Cardiac fibroblast (primary cell): ENCODE results near the gene PAK4.
"Not testable (repeated sequence)": the region's sequence is repeated elsewhere in the genome, so short reads cannot be mapped to it uniquely, and the experiment has no call there.

Source experiments
- DNase-seq, 2 donors: peaks; one replicate each; pipeline versions ENCODE4 v3.0.0 to v3.0.0-alpha.2; 2010; ENCODE audit warnings: low read depth in 2 of 2
- H3K4me3 ChIP-seq, 2 donors: replicated peaks in 1 of 2; 1 replicate in 1 of 2; 2 replicates in 1 of 2; pipeline ENCODE4 v1.5.1; 2011; ENCODE audit warnings: low read depth in 2 of 2, low read length in 2 of 2, mild to moderate bottlenecking in 2 of 2, moderate library complexity in 1 of 2
- TF ChIP-seq, protein P1 (sequence below): IDR thresholded peaks from one replicate; pipeline ENCODE4 v1.5.1; 2011; ENCODE audit warnings: low read depth, mild to moderate bottlenecking, low read length, inconsistent platforms

PAK4 gene

DNA sequence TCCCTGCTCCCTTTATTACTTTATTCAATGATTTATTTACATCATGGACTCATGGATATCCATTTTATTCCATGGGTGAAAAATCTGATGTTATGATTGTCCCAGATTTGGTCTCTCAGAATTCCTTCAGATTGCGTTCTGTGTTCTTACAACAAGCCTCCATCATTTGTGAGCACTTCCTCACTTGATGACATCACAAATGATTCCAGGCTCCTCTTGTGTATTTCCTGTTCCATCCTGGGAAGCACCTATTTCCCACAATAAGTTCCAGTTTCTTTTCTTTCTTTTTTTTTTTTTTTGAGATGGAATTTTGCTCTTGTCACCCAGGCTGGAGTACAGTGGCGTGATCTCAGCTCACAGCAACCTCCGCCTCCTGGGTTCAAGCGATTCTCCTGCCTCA lies 34.7 kb upstream of the PAK4 start:
- no peak overlapping the region for H3K4me3 ChIP-seq
- no peak for DNase-seq
- TF ChIP-seq, protein P1, sequence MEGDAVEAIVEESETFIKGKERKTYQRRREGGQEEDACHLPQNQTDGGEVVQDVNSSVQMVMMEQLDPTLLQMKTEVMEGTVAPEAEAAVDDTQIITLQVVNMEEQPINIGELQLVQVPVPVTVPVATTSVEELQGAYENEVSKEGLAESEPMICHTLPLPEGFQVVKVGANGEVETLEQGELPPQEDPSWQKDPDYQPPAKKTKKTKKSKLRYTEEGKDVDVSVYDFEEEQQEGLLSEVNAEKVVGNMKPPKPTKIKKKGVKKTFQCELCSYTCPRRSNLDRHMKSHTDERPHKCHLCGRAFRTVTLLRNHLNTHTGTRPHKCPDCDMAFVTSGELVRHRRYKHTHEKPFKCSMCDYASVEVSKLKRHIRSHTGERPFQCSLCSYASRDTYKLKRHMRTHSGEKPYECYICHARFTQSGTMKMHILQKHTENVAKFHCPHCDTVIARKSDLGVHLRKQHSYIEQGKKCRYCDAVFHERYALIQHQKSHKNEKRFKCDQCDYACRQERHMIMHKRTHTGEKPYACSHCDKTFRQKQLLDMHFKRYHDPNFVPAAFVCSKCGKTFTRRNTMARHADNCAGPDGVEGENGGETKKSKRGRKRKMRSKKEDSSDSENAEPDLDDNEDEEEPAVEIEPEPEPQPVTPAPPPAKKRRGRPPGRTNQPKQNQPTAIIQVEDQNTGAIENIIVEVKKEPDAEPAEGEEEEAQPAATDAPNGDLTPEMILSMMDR = no peak

DNA sequence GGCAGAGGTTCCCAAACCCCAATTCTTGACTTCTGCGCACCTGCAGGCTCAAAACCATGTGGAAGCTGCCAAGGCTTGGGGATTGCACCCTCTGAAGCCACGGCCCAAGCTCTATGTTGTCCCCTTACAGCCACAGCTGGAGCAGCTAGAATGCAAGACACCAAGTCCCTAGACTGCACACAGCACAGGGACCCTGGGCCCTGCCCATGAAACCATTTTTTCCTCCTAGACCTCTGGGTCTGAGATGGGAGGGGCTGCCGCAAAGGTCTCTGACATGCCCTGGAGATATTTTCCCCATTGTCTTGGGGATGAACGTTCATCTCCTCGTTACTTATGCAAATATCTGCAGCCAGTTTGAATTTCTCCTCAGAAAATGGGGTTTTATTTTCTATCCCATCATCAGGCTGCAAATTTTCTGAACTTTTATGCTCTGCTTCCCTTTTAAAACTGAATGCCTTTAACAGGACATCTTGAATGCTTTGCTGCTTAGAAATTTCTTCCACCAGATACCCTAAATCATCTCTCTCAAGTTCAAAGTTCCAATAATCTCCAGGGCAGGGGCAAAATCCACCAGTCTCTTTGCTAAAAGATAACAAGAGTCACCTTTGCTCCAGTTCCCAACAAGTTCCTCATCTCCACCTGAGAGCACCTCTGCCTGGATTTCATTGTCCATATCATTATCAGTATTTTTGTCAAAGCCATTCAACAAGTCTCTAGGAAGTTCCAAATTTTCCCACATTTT lies 29.6 kb upstream of the PAK4 start:
- DNase-seq, H3K4me3 ChIP-seq: not testable (repeated sequence)

DNA sequence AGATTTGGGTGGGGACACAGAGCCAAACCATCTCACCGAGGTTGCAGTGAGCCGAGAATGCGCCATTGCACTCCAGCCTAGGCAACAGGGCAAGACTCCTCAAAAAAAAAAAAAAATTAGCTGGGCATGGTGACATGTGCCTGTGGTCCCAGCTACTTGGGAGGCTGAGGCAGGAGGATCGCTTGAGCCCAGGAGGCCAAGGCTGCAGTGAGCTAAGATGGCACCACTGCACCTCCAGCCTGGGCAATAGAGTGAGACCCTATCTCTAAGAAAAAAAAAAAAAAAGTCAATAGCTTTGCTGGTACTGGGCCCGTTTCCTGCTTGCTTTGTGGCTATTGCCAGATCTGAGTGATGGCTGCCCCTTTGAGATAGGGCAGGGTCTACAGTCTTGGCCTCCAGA lies 28.3 kb upstream of the PAK4 start:
- TF ChIP-seq, protein P1 = no peak
- no peak for DNase-seq
- no peak overlapping the region for H3K4me3 ChIP-seq

DNA sequence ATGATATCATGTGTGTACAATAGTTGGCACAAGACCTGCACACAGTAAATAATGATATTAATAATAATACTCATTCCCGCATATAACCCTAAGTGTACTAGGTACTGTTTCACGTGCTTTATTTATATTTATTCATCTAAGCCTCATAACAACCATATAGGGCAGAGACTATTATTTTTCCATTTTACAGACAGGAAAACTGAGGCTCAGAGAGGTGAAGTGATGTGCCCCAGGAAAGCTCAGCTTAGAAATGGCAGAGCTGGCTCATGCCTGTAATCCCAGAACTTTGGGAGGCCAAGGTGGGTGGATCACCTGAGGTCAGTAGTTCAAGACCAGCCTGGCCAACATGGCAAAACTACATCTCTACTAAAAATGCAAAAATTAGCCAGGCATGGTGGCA lies 27.9 kb upstream of the PAK4 start:
- no peak overlapping the region for H3K4me3 ChIP-seq
- DNase-seq = no peak
- TF ChIP-seq, protein P1 = no peak

DNA sequence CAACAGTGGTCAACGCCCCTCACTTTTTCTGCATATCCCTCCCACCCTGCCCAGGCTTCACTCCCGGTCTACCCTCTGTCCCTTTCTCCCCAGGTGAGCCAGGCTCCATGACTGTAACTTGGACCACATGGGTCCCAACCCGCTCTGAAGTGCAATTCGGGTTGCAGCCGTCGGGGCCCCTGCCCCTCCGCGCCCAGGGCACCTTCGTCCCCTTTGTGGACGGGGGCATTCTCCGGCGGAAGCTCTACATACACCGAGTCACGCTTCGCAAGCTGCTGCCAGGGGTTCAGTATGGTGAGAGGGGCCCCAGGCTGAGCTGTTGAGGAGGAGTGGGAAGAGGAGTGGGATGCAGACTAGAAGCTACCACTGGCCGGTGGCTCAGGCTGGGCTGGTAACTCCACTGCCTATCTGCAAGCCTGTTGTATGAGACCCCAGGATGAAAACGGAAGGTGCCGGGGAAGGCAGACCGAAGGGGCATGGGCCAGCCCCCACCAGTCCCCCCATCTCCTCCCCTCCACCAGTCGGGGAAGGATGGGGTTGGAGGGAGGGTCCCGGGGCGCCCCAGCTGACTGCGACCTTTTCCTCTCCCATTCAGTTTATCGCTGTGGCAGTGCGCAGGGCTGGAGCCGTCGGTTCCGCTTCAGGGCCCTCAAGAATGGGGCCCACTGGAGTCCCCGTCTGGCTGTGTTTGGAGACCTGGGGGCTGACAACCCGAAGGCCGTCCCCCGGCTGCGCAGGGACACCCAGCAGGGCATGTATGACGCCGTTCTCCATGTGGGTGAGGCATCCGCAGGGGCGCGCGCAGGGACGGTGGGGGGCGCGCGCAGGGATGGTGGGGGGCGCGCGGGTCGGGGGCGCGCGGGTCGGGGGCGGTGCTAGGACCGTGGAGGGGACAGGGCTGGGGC lies 27.0 kb upstream of the PAK4 start:
- TF ChIP-seq, protein P1 = no peak
- no peak for DNase-seq
- no peak overlapping the region for H3K4me3 ChIP-seq

DNA sequence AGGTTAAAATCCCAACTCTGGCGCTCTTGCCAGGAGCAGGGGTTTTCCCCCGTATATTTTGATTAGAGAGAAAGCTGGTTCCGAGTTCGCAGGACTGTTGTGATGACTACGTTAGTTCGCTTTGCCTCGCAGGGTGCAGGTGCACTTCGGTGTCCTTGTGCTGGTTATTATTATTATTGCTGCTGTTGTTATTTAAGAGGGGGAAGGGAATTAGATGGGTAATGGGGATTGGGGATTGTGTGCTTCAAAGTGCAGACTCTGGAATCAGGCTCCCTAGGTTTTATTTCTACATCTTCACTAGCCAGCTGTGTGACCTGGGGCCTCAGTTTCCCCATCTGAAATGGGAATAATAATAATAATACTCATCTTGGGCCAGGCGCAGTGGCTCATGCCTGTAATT lies 26.2 kb upstream of the PAK4 start:
- H3K4me3 ChIP-seq = no peak overlapping the region
- TF ChIP-seq, protein P1 = no peak
- no peak for DNase-seq

DNA sequence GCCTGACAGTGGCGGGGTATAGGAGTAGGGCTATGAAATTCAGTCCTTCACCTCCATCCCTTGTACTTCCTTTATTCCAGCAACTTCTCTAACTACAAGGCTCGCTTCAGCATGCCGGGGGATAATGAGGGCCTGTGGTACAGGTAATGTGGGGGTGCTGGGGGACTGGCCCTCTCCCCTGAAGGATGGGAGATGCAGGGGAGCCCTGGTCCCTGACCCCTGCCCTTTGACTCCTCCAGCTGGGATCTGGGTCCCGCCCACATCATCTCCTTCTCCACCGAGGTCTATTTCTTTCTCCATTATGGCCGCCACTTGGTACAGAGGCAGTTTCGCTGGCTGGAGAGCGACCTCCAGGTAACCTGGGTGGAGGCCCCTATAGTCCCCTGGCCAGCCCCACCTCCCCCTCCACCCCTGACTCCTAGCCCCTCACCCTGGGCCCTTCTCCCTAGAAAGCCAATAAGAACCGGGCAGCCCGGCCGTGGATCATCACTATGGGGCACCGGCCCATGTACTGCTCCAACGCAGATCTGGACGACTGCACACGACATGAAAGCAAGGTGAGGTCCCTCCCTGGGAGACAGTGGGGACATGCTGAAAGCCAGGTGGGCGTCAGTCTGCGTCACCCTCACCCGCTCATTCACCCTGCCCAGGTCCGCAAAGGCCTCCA lies 25.0 kb upstream of the PAK4 start:
- no peak overlapping the region for H3K4me3 ChIP-seq
- DNase-seq = no peak
- TF ChIP-seq, protein P1 = no peak
